ENCODE measurements around the gene TIMM44. TPM values are rescaled to one million over a fixed set of nuclear protein-coding genes. Genes with fewer than 3 reads are reported as not detected.
A peak's percentile ranks its signal among the peaks of the same experiment; 100 is the strongest.

The TIMM44 gene
- total and polyA plus RNA-seq, 4 donors: 38.4 to 75.8 (median 53.0) TPM

- Histone ChIP-seq H3K27me3 (ENCODE audit: control insufficient read depth in 3 of 3, insufficient read depth in 3 of 3, low read length in 2 of 3) (peaks cover 0 to 26% (median 15%) of the 10 kb centered on the region in 3 donors), H3K4me3 (peak overlapping the region; percentile 48), H3K27ac (ENCODE audit: low read depth in 1 of 2, low read length in 1 of 2) (peak overlapping the region; percentile 4 to 89), H3K9ac (ENCODE audit: insufficient read depth in 1 of 2, low read length in 2 of 2) (no peak overlapping the region), H3K4me1 (ENCODE audit: control insufficient read depth in 5 of 5, insufficient read depth in 5 of 5, low read length in 5 of 5) (peaks cover 0 to 32% (median 20%) of the 10 kb centered on the region in 5 donors), H3K9me3 (ENCODE audit: control insufficient read depth in 4 of 4, insufficient read depth in 3 of 4, low read length in 3 of 4) (no peaks in the 10 kb centered on the region), H3K36me3 (ENCODE audit: control insufficient read depth in 4 of 4, insufficient read depth in 4 of 4, low read length in 4 of 4) (peaks cover 0 to 15% (median 8%) of the 10 kb centered on the region in 4 donors)
- WGBS, 2 donors: 48 to 51% methylated on average over 17 of the region's 17 CpGs
- ATAC-seq (ENCODE audit: insufficient read depth, low FRiP score): no peak
- no peak for TF ChIP-seq CTCF (IDR thresholded peaks at IDR 0.05; ENCODE audit: control extremely low read depth, extremely low read depth)
- no peak for DNase-seq
Observed at GRCh38 chr19:7921302-7921966, 22.0 kb downstream of the TIMM44 start.

- Histone ChIP-seq H3K4me1 (ENCODE audit: control insufficient read depth in 5 of 5, insufficient read depth in 5 of 5, low read length in 5 of 5) (peaks cover 0 to 33% (median 17%) of the 10 kb centered on the region in 5 donors), H3K9me3 (ENCODE audit: control insufficient read depth in 4 of 4, insufficient read depth in 3 of 4, low read length in 3 of 4) (no peaks in the 10 kb centered on the region), H3K27ac (ENCODE audit: low read depth in 1 of 2, low read length in 1 of 2) (peak overlapping the region; percentile 89 to 95), H3K27me3 (ENCODE audit: control insufficient read depth in 3 of 3, insufficient read depth in 3 of 3, low read length in 2 of 3) (peaks cover 0 to 31% (median 18%) of the 10 kb centered on the region in 3 donors), H3K9ac (ENCODE audit: insufficient read depth in 1 of 2, low read length in 2 of 2) (no peak overlapping the region), H3K4me3 (peak overlapping the region; percentile 68), H3K36me3 (ENCODE audit: control insufficient read depth in 4 of 4, insufficient read depth in 4 of 4, low read length in 4 of 4) (peaks cover 0 to 15% (median 8%) of the 10 kb centered on the region in 4 donors)
- ATAC-seq (ENCODE audit: insufficient read depth, low FRiP score): peak; percentile 88
- 0 to 1% methylated on average over 49 to 62 of the region's 62 CpGs for WGBS, 2 donors
- no peak for TF ChIP-seq CTCF (IDR thresholded peaks at IDR 0.05; ENCODE audit: control extremely low read depth, extremely low read depth)
- DNase-seq: peak; percentile 97 to 99 (median 97)
Observed at GRCh38 chr19:7920519-7921301, 22.8 kb downstream of the TIMM44 start.

DNA sequence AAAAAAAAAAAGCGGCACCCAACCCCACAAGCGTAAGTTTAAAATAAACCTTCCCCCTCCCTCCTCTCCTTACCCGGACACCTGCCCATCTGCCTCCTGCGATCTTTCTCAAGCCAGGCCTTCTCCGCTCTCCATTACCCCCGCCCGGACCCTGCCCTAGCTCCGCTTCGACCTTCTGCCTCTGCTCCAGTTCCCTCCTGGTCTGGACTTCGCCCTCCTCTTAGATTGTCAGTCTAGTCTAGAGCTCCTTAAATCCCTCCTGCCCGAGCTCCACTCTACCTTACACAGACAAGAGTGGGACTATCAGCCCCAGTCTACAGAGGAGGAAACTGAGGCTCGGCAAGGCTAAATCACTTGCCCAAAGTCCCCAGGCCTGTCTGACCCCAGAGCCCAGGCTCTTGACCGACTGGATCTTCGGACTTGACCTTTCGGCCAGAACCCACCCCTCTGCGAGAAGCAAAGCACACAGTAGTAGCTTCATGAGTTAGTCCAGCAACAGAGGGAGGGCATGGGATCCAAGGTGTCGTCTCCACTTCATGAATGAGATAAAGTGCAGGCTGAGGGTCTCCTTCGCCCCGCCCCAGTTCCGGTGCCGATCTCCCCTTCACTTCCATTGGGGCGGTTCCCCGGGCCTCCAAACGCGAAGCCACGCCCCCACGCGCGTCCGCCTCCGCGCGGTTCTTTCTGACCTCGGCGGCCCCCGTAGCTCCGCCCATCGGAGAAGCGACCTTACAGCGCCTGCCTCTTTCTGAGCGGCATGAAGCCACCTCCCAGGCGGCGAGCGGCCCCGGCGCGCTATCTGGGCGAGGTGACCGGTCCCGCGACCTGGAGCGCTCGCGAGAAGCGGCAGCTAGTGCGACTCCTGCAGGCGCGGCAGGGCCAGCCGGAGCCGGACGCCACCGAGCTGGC, 23.6 kb downstream of the TIMM44 start, which contains the start of gene SNAPC2:
SNAPC2 (plus strand) TSS at position 729 of the 909 bp plus-strand sequence; CDS start at position 758, 29 bp downstream.
- H3K9ac ChIP-seq (ENCODE audit: insufficient read depth in 1 of 2, low read length in 2 of 2): peak within 1 kb of the TSS in 1 of 2 donors; percentile 53
- H3K36me3 ChIP-seq (ENCODE audit: control insufficient read depth in 4 of 4, insufficient read depth in 4 of 4, low read length in 4 of 4): peaks cover 0 to 15% (median 8%) of the 10 kb centered on the region in 4 donors
- TF ChIP-seq CTCF (IDR thresholded peaks at IDR 0.05; ENCODE audit: control extremely low read depth, extremely low read depth): no peak
- 6 to 8% methylated on average over 61 to 62 of the region's 62 CpGs for WGBS, 2 donors
- H3K4me3 ChIP-seq: peak within 1 kb of the TSS; percentile 68
- H3K4me1 ChIP-seq (ENCODE audit: control insufficient read depth in 5 of 5, insufficient read depth in 5 of 5, low read length in 5 of 5): peaks cover 0 to 33% (median 16%) of the 10 kb centered on the region in 5 donors
- peaks cover 0 to 40% (median 24%) of the 10 kb centered on the region in 3 donors for H3K27me3 ChIP-seq (ENCODE audit: control insufficient read depth in 3 of 3, insufficient read depth in 3 of 3, low read length in 2 of 3)
- ATAC-seq (ENCODE audit: insufficient read depth, low FRiP score) (peak; percentile 85), DNase-seq (peak; percentile 94 to 97 (median 97))
- H3K27ac ChIP-seq (ENCODE audit: low read depth in 1 of 2, low read length in 1 of 2): peak within 1 kb of the TSS; percentile 89 to 95
- no peaks in the 10 kb centered on the region for H3K9me3 ChIP-seq (ENCODE audit: control insufficient read depth in 4 of 4, insufficient read depth in 3 of 4, low read length in 3 of 4)

All from lung (tissue), 12 donors.